ENCODE data around the gene APBA1.
"Not testable (repeated sequence)": the region's sequence is repeated elsewhere in the genome, so short reads cannot be mapped to it uniquely, and the experiment has no call there.

APBA1 gene

DNA sequence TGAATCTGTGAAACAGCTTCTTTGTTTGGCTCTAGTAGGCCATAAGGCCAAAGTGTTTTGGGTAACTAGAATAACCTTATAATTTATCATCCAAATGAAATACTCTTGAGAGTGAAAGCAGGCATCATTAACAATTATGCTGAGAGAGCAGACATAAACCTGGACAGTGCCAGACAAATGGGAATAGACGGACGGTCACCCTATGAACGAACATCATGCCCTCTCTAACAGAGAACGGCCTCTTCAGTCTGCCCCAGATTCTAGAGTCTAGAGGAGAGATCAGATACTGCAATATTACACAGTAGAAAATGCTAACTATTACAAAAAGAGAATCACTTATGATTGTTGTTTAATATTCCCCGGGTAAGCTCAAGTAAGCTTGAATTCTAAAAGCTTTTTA lies 68.5 kb downstream of the APBA1 start:
- DNase-seq = no peak

DNA sequence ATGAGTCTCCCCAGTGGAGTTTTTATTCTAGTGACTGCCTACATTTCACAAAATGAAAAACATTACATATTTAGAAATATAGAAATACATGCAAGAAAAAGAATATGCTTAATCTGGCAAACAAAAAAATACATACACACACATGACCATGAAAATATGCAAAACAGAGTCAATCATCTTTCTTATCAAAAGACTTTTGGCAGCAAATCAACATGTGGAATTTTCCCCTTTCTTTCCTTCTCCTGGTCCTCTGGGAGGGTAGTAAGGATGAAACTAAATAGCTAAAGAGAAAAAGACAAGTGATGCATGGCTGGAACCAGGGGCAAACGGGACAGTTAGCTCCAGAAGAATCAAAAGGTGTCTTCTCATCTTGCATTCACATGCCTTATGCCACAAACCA lies 69.4 kb downstream of the APBA1 start:
- no peak for DNase-seq

DNA sequence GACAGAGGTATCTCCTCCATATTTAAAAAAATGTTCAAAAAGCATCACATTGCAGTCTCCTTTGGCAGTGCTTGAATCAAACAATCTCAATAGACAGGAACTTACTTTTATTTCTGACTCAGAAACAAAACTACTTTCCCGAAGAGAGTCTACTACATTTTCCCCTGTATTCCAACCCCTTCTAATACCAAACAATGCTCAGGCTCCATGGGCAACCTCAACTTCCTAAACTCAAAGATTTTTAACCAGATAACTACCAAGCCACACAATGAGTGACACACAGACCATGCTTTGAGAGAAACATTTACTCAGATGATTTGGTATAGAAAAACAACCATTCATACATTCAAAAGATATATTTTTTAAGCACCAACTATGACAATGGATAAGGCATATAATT lies 70.5 kb downstream of the APBA1 start:
- DNase-seq = no peak

DNA sequence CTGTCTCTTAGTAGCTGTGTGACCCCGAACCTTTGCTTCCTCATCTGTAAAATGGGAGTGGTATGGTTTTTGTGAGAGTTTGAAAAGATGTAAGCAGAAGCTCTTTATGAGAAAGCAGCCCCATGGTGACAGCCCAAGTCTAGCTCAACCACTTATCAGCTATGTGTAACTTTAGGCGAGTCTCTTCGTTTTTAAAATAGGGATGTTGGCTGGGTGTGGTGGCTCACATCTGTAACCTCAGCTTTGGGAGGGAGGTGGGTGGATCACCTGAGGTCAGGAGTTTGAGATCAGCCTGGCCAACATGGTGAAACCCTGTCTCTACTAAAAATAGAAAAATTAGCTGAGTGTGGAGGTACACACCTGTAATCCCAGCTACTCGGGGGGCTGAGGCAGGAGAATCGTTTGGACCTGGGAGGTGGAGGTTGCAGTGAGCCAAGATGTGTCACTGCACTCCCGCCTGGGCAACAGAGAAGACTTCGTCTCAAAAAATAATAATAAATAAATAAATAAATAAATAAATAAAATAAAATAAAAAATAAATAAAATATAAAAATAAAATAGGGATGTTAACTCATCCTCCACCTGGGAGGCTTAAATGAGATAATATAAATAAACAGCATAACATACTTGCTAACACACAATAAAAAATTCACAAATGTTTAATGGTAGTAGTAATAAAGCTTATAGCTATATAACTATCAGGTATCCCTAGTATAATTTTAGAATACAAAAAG lies 71.7 kb downstream of the APBA1 start:
- no peak for DNase-seq

DNA sequence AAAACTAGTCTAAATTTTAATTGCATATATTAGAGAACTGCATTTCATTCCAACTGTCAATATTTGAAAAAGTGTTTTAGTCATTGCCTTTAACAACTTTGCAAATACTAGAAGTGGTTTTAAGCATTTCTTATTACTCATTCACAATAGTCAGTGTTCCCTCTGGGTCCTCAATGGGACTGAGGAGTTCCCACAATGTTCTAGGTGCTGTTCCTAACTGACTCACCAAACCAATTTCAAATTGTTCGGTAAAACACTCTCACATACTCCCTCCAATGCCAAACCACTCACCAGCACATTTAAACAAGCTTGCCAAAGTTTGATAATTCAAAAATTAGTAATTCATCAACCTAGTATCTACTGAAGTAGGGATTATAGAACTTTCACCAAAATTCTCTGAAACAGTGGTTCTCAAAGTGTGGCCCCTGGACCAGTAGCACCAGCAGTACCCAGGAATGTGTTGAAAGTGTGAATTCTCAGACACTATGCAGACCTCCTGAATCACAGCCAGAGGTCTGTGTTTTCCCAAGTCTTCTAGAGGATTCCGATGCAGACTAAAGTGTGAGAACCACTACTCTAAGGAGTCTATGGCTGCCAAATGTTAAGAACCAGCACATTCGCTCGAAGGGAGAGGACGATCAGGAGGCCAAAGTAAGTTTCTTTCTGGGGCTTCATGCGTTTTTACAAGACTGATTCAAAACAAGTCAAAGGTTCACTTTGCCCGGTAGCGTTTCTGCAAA lies 72.8 kb downstream of the APBA1 start:
- DNase-seq = no peak

DNA sequence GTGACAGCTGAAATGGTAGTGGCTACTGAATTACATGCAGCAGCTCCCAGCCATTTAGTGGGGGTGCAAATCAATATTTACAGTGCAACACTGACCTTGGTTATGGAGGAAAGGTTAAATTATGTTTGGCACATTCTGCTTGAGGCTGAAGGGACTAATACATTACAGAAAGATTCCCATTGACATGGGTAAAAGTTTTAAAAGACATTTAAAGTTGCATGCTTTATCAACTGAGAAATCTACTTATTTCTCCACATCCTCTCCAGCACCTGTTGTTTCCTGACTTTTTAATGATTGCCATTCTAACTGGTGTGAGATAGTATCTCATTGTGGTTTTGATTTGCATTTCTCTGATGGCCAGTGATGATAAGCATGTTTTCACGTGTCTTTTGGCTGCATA lies 75.3 kb downstream of the APBA1 start:
- not testable (repeated sequence) for DNase-seq

DNA sequence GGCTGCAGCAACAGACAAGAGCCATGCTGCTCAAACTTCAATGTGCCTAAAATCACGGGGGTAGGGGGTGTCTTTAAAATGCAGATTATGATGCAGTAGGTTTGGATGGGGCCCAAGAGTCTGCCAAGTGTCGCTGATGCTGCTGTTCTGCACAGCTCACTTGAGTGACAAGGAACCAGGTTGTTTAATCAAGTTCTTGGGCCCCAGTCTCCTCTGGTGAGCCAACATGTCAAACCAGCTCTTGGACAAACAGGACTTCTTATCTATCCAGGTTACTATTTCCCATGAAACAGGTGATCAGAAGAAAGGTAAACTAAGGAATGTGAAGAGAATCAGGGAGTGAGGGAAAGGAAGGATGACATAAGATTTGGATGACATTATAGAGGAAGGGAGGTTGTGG lies 78.0 kb downstream of the APBA1 start:
- no peak for DNase-seq

DNA sequence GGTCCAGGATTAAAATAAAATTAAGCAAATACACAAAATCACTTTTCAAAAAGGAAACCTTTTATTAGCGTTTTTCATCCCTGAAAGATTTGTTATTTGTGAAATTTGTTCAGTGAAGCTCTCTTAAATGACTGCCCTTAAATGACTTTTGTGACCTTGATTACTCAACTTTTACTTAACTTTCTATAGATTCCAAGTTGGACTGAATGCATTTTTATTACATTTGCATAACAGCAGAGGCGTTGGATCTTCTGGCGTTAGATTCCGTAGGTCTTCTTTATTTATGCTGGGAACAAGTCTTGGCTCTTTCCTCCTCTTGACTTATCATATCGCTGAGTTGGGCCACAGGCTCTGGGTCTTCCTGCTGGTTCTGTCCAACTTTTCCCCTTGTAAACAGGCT lies 78.4 kb downstream of the APBA1 start:
- no peak for DNase-seq

DNA sequence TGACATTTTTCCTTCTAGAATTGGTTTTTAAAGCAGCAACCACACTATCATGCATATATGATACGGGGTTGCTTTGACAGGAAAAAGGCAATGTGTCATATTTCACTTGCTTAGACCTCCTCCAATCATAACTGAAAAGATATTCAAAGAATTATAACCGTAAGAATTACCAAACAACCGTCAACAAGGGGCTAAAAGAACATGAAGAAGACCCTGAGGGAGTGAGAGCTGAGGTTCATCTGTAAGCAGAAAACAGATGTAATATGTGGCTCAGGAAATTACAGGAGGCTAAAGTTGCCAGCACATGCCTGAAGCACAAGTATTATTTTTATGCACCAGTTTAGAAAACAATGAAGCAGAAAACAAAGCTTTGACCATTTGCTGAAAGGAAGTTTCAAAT lies 78.9 kb downstream of the APBA1 start:
- no peak for DNase-seq

DNA sequence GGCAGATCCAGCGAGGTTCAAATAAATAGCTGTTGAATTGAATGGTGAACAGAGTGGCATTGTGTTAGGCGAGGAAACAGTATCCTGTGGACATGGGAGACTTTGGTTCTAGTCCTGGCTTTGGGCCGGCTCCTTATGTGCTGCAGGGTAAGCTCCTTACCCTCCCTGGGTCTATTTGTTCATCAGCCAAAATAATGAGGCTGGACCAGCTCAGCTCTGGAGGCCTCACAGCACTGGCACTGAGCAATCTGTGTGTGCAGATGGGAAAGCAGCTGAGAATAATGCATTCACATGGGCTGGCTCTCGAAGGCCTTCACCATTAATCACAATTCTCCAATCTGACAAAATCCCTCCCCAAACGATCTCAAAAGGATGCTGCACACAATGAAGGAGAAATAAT lies 81.9 kb downstream of the APBA1 start:
- no peak for DNase-seq

DNA sequence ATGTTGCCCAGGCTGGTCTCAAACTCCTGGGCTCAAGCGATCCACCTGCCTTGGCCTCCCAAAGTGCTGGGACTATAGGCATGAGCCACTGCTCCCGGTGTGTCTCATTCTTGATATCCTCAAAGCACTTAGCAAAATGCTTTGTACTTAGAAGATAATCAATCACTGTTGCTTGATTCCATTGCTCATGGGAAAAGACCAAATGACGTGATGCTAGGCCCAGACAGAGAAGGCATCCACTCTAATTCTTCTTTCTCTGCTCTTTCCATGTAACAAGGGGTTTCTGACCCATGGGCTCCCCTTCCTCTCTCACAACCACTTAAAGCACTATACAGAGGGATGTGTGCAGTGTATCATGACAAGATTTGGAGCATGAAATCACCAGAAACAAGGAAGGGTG lies 83.0 kb downstream of the APBA1 start:
- no peak for DNase-seq

DNA sequence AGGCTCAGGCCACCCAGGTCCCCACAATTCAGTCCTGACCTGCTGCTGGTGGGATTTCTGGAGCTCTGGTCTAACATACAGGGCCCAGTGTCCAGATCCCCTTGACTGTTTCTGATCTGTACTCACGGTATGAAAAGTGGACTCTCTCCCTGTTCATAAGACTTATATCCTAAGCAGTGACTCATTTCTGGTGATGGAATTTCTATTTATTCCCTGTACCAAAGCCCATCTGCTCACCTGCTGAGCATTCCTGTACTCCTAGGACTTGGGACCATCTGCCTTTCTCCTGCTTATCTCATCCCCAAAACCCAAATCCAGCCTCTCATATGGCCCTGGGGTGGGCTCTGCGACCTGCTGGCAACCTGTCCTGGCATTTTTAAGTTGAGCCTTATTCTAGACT lies 86.6 kb downstream of the APBA1 start:
- no peak for DNase-seq

DNA sequence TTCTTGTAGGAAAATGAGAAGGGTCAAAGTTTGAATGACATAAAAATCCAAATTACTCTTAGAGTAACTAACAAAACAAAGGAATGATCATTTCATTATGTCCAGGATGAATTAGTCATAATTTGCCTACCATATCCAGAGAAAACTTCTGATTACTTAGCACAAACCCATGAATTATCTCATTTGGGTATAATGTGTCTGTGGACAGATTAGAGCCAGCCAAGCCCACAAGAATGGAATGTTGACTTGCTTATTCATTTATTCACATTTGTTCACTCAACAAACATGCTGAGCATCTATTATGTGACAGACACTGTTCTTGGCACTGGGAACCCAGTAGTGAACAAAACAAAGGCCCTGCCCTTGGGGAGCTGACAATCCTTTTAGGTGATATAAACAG lies 87.4 kb downstream of the APBA1 start:
- DNase-seq = no peak

DNA sequence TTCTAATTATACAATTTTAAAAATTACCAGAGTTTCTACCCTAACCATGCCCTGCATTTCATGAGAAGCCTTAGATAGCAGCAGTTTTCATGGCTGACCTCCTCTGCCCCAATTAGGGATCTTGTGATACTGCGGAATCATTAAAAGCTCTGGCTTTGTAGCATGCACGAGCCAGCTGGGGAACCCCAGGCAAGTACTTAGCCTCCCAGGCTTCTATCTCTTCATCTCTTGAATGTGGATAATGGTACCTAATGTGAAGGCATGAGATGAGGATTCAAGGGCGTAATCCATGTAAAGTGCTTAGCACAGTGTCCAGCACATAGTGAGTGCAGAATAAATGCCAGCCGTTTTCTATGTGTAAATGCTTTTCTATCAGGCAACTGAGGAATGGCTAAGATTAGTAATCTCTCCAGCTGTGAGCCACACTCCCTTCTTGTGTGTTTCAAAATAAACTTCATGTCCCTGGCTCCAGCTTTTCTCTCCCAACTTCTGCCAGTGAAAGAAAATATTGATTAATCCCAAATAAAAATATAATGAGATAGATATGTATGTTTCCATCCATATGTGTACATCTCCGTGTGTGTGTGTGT lies 88.4 kb downstream of the APBA1 start:
- DNase-seq = no peak

DNA sequence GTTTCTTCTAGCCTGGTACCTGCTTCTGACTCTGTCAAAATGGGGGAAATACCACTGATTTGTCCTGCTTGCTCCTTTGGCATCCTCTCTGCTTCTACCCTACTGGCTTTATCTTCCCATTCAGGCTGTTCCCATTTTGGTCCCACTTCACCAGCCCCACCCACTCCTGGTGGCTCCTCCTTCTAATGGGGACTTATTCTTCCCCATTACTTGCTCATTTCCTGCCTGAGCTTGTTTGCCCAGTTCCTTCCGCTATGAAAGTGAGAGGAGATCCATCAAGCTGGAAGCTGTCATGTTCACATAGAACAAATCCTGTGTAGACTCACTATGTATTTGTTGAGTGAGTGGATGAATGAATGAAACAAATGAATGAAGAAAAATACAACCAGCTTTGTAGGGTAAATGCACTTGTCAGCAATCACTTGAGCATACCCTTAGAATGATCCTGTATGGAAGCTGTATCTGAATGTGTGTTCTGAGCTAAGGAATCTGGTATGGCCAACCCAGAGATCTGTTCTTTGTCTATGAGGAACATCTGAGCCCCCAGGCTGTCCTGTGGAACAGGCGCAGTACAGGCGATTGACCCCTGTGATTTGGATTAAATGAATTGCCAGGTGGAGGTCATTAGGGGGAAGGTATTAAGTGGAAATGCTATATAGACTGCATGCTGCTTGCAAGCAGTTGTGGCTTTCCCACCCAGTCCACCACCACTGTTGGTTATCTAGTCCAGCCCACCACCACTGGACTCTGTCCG lies 89.5 kb downstream of the APBA1 start:
- DNase-seq = no peak

DNA sequence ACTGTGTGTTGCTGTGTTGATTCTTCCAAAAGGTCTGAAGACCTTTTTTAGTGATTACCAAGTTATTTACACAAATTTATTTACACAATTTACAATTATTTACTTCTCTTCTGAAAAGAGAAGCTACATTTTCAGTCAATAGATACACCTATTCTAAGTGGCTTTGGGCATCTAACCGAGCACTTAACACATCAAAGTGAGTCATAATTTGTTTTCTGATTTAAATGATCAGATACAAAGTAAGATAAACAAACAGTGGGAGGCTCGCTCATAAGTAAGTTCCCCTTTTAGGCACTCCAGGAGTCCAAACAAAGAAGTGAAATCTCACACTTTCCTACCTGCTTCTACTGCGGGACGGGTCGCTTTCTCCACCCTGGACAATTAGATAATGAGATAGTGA lies 90.2 kb downstream of the APBA1 start:
- no peak for DNase-seq

DNA sequence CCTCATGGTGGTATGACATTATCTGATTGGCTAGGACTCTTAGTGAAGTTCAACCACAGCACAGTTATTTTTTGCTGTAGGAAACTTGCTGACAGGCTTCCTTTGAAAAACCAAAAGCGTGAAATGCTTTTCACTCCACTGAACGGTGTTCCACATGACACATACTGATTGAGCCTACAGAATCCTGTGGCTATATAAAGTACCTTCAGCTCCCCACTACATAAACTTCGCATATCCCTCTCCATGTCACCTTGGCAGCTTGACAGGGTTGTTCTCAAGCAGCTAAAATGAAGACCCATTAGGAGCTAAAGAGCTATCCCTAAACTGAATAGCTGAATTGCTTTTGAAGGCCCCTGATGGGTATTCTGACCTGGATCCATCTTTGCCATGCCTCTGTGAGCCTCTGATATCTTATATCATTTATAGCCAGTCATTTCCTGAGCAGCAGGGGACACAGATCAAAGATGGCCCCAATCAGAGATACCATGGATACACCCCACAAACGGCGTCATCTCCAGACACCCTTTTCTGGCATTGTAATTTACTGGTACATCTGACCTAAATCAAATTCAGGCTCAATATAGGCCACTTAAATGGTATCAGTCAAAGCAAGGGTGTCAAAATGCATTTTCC lies 91.5 kb downstream of the APBA1 start:
- DNase-seq = no peak

DNA sequence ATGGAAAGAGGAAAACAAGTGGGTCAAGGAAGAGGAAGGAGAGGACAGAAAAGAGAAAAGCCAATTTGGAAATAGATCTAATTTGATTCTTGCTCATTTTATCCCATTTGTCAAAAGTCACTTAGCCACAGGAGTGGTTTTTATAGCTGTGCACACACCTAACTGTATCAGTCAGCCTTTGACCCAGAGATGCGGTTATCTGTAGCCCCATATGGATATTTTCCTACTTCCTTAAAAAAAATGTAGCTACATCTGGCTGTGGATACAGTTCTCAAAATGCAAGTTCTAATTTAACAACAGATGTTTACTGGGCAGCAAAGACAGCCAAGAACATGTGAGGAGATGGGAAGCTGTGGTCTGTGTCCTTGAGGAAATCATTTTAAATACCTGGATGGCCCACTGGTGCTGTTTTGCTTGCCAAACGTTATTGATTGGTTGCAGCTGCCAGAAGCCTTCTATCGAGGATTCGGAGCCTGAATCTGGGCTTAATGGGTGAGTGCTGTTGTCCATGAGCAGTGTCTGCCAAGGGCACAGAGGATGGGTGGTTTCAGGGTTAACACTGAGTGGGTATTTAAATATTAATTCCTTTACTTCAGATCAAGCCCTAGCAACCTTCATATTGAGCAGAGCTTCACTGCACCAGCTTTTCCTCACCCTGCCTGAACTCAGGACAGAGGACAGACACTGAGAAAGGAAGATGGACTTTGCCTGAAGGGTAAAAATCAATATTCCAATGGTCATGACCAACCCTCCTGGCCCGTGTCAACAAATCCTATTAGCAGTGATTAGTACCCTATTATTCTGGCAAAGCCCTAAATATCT lies 92.2 kb downstream of the APBA1 start:
- no peak for DNase-seq

DNA sequence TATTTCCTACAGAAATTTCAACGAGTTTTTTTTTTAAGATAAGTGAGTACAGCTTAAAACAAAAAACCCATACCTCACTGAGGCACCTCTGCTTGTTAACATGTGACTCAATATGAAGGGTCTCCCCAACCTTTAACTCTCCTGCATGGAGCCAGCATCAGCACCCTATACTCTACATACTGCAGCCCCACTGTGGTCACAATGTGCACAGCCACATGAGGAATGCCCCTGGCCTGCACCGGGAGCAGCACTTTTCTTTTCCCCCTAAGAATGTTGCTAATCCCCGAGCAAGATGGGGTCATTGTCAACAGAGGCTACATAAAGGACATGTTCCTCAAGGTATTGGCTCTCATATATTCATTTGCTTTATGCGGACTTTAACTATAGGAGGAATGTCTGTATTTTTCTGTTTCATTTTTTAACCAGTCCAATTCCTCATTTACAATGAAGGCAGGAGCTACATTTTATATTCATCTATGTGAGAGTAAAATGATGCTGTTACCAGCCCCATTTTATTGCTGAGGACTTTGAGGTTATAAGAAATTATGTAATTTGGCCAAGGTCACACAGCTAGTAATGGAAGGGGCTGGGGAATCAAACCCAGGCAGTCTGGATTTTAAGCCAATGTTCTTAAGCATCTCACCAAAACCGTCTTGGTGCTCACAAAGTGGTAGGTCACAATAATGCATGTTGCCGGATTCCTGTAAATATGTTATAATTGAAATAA lies 93.0 kb downstream of the APBA1 start:
- DNase-seq = no peak

DNA sequence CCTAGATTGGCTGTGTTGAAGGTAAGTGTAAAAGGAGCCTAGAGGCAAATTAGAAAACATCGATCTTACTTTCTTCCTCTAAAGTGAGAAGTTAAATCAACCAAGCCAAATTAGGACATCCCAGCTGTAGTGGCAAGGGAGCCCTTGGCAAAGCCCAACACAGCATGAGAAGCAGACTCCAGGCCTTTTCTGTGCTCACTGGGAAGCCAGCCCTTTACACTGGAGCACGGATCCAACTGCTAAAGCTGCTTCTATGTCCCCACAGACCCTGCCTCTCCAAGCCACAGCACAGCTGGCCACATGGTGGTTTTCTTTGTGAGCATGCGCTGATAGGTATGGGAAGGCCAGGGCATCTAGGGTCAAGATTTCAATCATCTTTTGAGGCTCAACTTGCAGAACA lies 94.1 kb downstream of the APBA1 start:
- no peak for DNase-seq

DNA sequence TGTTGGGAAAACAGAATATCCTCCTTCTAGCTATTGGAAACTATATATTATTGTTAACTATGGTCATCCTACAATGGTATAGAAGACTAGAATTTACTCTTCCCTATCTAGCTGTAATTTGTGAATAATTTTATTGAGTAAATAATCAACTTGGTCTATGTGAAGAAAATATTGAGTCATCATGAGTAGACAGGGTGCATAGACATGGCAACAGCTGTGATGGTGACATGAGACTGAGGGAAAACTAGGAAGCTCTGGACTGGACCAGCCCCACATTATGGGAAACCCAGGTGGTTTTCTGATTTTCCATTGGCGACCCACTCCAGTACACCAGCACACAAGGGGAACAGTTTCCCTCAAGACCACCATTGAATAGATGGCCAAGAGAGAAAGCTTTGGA lies 95.0 kb downstream of the APBA1 start:
- no peak for DNase-seq

DNA sequence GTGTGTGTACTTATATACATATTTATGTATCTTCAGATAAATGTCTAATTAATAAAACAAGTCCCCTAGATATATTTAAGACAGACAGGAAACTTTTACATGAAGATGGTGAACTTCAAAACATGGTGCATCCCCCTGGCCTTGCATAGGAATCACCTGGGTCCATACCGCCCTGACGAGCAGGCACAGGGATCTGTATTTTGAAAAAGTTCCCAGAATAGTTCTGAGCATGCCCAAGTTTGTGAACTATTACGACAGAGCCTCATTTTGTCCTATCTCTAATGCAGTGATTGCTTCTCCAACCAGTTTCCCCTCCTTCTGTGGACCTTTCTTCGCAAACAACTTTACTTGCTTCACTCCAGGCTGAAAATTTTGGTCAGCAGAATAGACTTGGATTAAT lies 98.1 kb downstream of the APBA1 start:
- DNase-seq = no peak
